WTC11 (cell line): ENCODE results near the gene ASTN1. TPM values are rescaled to one million over a fixed set of nuclear protein-coding genes. Genes with fewer than 3 reads are reported as not detected.

Source experiments
- ATAC-seq: fragments of 200-7000 bp; cut with Tn5 transposase; 2 replicates; pipeline ENCODE4 v1.10.0; 2021; ENCODE audit warnings: mild to moderate bottlenecking, moderate library complexity
- CTCF ChIA-PET: fragments of 300-600 bp; sonication (Branson Sonifier 250); formaldehyde crosslinking; loops from one replicate; lab custom pipeline; 2021; ENCODE audit warnings: antibody characterized with exemption; lab: Charles Lee
- POLR2A ChIA-PET: fragments of 350-600 bp; sonication (Branson Sonifier 250); formaldehyde crosslinking; loops from one replicate; lab custom pipeline; 2021; ENCODE audit warnings: antibody characterized with exemption; lab: Charles Lee
- DNase-seq: peaks from one replicate; pipeline ENCODE4 v3.0.0; 2021; ENCODE audit warnings: low spot score
- H3K27ac Mint-ChIP-seq: 2 replicates; pipeline ENCODE4 v1.8.0; 2021; ENCODE audit warnings: mixed read lengths
- H3K27me3 Mint-ChIP-seq: 2 replicates; pipeline ENCODE4 v1.8.0; 2021; ENCODE audit warnings: low read depth, mild to moderate bottlenecking, moderate library complexity, mixed read lengths
- H3K36me3 Mint-ChIP-seq: 2 replicates; pipeline ENCODE4 v1.8.0; 2021; ENCODE audit warnings: mixed read lengths
- H3K4me1 Mint-ChIP-seq: 2 replicates; pipeline ENCODE4 v1.8.0; 2022; ENCODE audit warnings: mixed read lengths
- H3K4me3 Mint-ChIP-seq: 2 replicates; pipeline ENCODE4 v1.8.0; 2021; ENCODE audit warnings: mild to moderate bottlenecking, moderate library complexity, mixed read lengths
- H3K9me3 Mint-ChIP-seq: 2 replicates; pipeline ENCODE4 v1.8.0; 2021; ENCODE audit warnings: mixed read lengths
- CREB1 ChIP-seq: sonication (generic); formaldehyde crosslinking; IDR thresholded peaks from 2 replicates; pipeline ENCODE4 v1.8.0; 2023; ENCODE audit warnings: mild to moderate bottlenecking, missing genetic modification reagents
- ESRRA ChIP-seq: sonication (generic); formaldehyde crosslinking; IDR thresholded peaks from 2 replicates; pipeline ENCODE4 v1.8.1; 2022; ENCODE audit warnings: mild to moderate bottlenecking, missing genetic modification reagents, borderline replicate concordance
- ETV6 ChIP-seq: sonication (generic); formaldehyde crosslinking; IDR thresholded peaks from 2 replicates; pipeline ENCODE4 v1.8.1; 2022; ENCODE audit warnings: mild to moderate bottlenecking, missing genetic modification reagents
- FOXP1 ChIP-seq: sonication (generic); formaldehyde crosslinking; IDR thresholded peaks from 2 replicates; pipeline ENCODE4 v1.8.0; 2022; ENCODE audit warnings: missing genetic modification reagents, mild to moderate bottlenecking, moderate library complexity, borderline replicate concordance
- GRHL2 ChIP-seq: fragments of 250-450 bp; sonication (Bioruptor Pico); IDR thresholded peaks from 2 replicates; pipeline ENCODE4 v1.8.0; 2022; ENCODE audit warnings: mild to moderate bottlenecking, moderate library complexity; ENCODE audit not compliant: insufficient replicate concordance, severe bottlenecking
- HMGA2 ChIP-seq: fragments of 250-450 bp; sonication (Bioruptor Pico); IDR thresholded peaks from 2 replicates; pipeline ENCODE4 v1.4.0; 2021; ENCODE audit warnings: mild to moderate bottlenecking, moderate library complexity
- NFE2L1 ChIP-seq: sonication (generic); formaldehyde crosslinking; IDR thresholded peaks from 2 replicates; pipeline ENCODE4 v1.8.1; 2023; ENCODE audit warnings: missing genetic modification reagents
- NR2C2 ChIP-seq: sonication (generic); formaldehyde crosslinking; IDR thresholded peaks from 2 replicates; pipeline ENCODE4 v1.8.0; 2022; ENCODE audit warnings: mild to moderate bottlenecking, missing genetic modification reagents
- RORB ChIP-seq: fragments of 250-450 bp; sonication (Bioruptor Pico); IDR thresholded peaks from 2 replicates; pipeline ENCODE4 v1.9.0; 2021; ENCODE audit warnings: mild to moderate bottlenecking
- SMAD3 ChIP-seq: sonication (generic); formaldehyde crosslinking; IDR thresholded peaks from 2 replicates; pipeline ENCODE4 v1.8.0; 2022; ENCODE audit warnings: missing genetic modification reagents, mild to moderate bottlenecking, borderline replicate concordance
- ZNF121 ChIP-seq: sonication (generic); formaldehyde crosslinking; IDR thresholded peaks from 2 replicates; pipeline ENCODE4 v1.8.0; 2023; ENCODE audit warnings: missing genetic modification reagents
- ZNF263 ChIP-seq: sonication (generic); formaldehyde crosslinking; IDR thresholded peaks from 2 replicates; pipeline ENCODE4 v1.8.1; 2022; ENCODE audit warnings: low read depth, mild to moderate bottlenecking, moderate library complexity, missing genetic modification reagents
- ZNF423 ChIP-seq: fragments of 250-450 bp; sonication (Bioruptor Pico); IDR thresholded peaks from 2 replicates; pipeline ENCODE4 v2.1.2; 2022; ENCODE audit warnings: mild to moderate bottlenecking, moderate library complexity
- total RNA-seq: library from RNA; stranded (reverse); gene quantifications from 3 replicates; pipeline ENCODE4 v1.2.3, GENCODE V29; 2021
- TF ChIP-seq, protein P1 (sequence below): fragments of 250-450 bp; sonication (Bioruptor Pico); IDR thresholded peaks from 2 replicates; pipeline ENCODE4 v1.9.0; 2021; ENCODE audit warnings: mild to moderate bottlenecking
- TF ChIP-seq, protein P2 (sequence below): fragments of 200-600 bp; IDR thresholded peaks from 2 replicates; pipeline ENCODE4 v1.8.0; 2022; ENCODE audit warnings: antibody characterized with exemption
- TF ChIP-seq, protein P3 (sequence below): sonication (generic); formaldehyde crosslinking; IDR thresholded peaks from 2 replicates; pipeline ENCODE4 v1.8.0; 2023; ENCODE audit warnings: missing genetic modification reagents
- TF ChIP-seq, protein P4 (sequence below): fragments of 250-450 bp; sonication (Bioruptor Pico); conservative IDR thresholded peaks from 2 replicates; pipeline ENCODE4 v1.9.0; 2021; ENCODE audit warnings: mild to moderate bottlenecking
- TF ChIP-seq, protein P5 (sequence below): sonication (generic); formaldehyde crosslinking; IDR thresholded peaks from 2 replicates; pipeline ENCODE4 v1.8.0; 2022; ENCODE audit warnings: mild to moderate bottlenecking, missing genetic modification reagents
- TF ChIP-seq, protein P6 (sequence below): sonication (generic); formaldehyde crosslinking; IDR thresholded peaks from 2 replicates; pipeline ENCODE4 v1.8.1; 2022; ENCODE audit warnings: low read depth, missing genetic modification reagents, borderline replicate concordance
- TF ChIP-seq, protein P7 (sequence below): fragments of 250-450 bp; sonication (Bioruptor Pico); IDR thresholded peaks from 2 replicates; pipeline ENCODE4 v2.1.2; 2022; ENCODE audit warnings: mild to moderate bottlenecking, moderate library complexity
- TF ChIP-seq, protein P8 (sequence below): sonication (generic); formaldehyde crosslinking; IDR thresholded peaks from 2 replicates; pipeline ENCODE4 v1.8.0; 2022; ENCODE audit warnings: mild to moderate bottlenecking, missing genetic modification reagents

The ASTN1 gene
- total RNA-seq, 1 experiment from 2014 or later = 3.4 TPM

DNA sequence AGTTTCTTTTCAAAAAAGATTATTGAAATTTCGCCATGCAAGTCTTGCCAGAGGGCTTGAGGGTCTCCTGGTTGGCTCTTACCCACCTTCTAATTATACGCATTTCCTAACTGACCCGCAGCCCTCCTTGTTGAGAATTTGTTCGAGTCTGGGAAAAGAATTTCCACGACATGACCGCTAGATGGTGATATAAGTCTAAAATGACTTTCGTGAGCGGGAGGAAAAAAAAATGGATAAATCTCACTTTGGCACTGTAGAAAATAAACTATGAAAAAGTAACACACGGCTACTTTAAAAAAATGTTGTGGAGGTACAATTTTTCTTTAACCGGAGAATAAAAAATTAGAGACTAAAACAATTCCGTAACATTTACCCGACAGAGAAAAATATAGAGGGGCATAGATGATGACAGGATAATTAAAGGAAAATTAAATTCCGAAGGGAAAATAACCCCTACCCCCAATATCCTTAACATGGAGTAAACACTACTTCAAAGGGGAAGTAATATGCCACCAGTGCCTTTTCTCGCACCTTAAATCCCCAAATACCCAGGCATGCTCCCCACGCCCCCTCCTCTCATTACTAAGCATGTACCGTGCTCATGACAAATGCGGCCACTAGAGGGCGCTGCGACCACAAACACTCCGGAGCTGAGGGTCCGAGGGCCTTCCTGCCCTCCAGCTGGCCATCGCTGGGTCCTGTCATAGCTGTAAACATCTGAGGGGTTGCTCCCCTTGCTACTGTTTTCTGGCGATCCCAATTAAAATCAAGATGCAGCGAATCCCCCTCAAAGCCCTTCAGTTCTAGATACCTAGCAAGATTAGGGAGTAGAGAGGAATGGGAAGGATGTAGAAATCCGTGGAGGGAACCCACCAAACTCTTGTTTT, 266.9 kb downstream of the ASTN1 start:
- POLR2A ChIA-PET = interaction anchor here (0.7 kb wide), 1 partner anchor 273 kb away, joined by 6 read pairs; no protein-coding TSS in a partner anchor
- no peaks in the 10 kb centered on the region for H3K27me3 Mint-ChIP-seq
- DNase-seq = peak; percentile 92
- H3K27ac Mint-ChIP-seq = no peak overlapping the region; the same call in 1 of the 2 replicates
- no peaks in the 10 kb centered on the region for H3K9me3 Mint-ChIP-seq
- H3K36me3 Mint-ChIP-seq = no peaks in the 10 kb centered on the region
- peak overlapping the region; percentile 79 for H3K4me3 Mint-ChIP-seq
- CTCF ChIA-PET = interaction anchor here (0.6 to 3.7 kb wide), 65 partner anchors 8 to 1050 kb away, joined by 3 to 74 read pairs (median 4); partner anchors contain the start of genes ASTN1 and BRINP2
- peaks cover 14% of the 10 kb centered on the region for H3K4me1 Mint-ChIP-seq
- TF ChIP-seq, protein P1, sequence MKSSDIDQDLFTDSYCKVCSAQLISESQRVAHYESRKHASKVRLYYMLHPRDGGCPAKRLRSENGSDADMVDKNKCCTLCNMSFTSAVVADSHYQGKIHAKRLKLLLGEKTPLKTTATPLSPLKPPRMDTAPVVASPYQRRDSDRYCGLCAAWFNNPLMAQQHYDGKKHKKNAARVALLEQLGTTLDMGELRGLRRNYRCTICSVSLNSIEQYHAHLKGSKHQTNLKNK (CRISPR knock-in tag) = no peak
- TF ChIP-seq ZNF423 (CRISPR knock-in tag) (no peak), ETV6 (CRISPR knock-in tag) (0 out of 2 replicates have a peak, but pooled peaks have one; percentile 34)
- TF ChIP-seq, protein P2, sequence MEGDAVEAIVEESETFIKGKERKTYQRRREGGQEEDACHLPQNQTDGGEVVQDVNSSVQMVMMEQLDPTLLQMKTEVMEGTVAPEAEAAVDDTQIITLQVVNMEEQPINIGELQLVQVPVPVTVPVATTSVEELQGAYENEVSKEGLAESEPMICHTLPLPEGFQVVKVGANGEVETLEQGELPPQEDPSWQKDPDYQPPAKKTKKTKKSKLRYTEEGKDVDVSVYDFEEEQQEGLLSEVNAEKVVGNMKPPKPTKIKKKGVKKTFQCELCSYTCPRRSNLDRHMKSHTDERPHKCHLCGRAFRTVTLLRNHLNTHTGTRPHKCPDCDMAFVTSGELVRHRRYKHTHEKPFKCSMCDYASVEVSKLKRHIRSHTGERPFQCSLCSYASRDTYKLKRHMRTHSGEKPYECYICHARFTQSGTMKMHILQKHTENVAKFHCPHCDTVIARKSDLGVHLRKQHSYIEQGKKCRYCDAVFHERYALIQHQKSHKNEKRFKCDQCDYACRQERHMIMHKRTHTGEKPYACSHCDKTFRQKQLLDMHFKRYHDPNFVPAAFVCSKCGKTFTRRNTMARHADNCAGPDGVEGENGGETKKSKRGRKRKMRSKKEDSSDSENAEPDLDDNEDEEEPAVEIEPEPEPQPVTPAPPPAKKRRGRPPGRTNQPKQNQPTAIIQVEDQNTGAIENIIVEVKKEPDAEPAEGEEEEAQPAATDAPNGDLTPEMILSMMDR = peak; percentile 96
- peak; percentile 97 for ATAC-seq

DNA sequence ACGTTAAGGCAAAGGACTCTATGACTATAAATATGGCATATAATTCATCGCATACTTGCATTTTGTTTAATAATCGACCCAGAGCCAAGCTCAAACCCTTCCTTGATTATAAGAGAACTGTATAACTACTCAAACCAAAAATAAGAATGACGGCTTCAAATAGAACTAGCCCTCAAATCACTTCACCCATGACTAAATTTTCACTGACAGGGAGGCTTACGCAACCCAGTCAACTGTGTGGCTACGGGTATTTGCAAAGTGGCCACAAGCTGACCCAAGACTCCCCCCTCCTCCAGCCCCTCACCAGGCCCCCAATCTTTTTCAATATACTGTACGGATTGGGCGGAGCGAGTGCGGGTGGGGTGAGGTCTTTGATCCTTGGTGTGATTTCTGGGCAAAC, 268.3 kb downstream of the ASTN1 start:
- Mint-ChIP-seq H3K27ac (no peak overlapping the region), H3K4me1 (peaks cover 14% of the 10 kb centered on the region), H3K27me3 (no peaks in the 10 kb centered on the region), H3K9me3 (no peaks in the 10 kb centered on the region), H3K4me3 (no peak overlapping the region), H3K36me3 (no peaks in the 10 kb centered on the region)
- DNase-seq (no peak), ATAC-seq (no peak)
- POLR2A ChIA-PET = no interaction called here
- CTCF ChIA-PET = interaction anchor here (0.8 to 3.7 kb wide), 7 partner anchors 8 to 285 kb away, joined by 3 to 74 read pairs (median 3); no protein-coding TSS in a partner anchor
- TF ChIP-seq SMAD3 (CRISPR knock-in tag) (no peak), RORB (CRISPR knock-in tag) (no peak), ESRRA (no peak), HMGA2 (no peak), ZNF121 (no peak), CREB1 (CRISPR knock-in tag) (no peak), GRHL2 (CRISPR knock-in tag) (no peak), ETV6 (CRISPR knock-in tag) (no peak), NFE2L1 (no peak), ZNF263 (CRISPR knock-in tag) (no peak), ZNF423 (CRISPR knock-in tag) (no peak), FOXP1 (no peak), NR2C2 (CRISPR knock-in tag) (no peak)
- TF ChIP-seq, protein P3, sequence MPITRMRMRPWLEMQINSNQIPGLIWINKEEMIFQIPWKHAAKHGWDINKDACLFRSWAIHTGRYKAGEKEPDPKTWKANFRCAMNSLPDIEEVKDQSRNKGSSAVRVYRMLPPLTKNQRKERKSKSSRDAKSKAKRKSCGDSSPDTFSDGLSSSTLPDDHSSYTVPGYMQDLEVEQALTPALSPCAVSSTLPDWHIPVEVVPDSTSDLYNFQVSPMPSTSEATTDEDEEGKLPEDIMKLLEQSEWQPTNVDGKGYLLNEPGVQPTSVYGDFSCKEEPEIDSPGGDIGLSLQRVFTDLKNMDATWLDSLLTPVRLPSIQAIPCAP (CRISPR knock-in tag) = no peak
- TF ChIP-seq, protein P4, sequence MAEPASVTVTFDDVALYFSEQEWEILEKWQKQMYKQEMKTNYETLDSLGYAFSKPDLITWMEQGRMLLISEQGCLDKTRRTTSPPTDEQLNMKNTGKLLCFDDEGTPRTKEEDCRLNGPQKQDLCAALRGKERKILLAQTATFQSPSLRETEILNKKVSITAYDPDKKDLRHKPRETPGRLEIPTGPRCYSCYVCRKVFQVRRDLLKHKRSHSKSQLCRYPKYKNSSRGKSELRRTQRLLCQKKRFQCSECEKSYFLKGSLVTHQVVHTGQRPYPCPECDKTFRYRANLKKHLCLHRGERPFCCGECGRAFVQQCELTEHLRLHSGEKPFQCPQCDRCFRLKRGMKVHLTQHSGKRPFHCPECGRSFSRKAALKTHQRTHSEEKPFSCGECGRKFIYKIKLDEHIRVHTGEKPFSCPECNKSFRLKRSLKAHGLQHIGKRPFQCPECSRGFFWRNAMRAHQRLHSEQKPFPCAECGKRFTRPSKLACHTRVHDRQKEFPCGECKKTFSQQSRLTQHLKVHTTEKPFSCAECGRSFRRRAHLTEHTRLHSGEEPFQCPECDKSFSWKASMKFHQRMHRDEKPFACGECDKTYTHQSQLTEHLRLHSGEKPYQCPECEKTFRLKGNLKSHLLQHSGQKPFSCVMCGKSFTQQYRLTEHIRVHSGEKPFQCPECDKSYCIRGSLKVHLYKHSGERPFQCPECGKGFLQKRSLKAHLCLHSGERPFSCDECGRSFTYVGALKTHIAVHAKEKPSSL (CRISPR knock-in tag) = no peak
- TF ChIP-seq, protein P5, sequence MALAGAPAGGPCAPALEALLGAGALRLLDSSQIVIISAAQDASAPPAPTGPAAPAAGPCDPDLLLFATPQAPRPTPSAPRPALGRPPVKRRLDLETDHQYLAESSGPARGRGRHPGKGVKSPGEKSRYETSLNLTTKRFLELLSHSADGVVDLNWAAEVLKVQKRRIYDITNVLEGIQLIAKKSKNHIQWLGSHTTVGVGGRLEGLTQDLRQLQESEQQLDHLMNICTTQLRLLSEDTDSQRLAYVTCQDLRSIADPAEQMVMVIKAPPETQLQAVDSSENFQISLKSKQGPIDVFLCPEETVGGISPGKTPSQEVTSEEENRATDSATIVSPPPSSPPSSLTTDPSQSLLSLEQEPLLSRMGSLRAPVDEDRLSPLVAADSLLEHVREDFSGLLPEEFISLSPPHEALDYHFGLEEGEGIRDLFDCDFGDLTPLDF (CRISPR knock-in tag) = no peak
- TF ChIP-seq, protein P6, sequence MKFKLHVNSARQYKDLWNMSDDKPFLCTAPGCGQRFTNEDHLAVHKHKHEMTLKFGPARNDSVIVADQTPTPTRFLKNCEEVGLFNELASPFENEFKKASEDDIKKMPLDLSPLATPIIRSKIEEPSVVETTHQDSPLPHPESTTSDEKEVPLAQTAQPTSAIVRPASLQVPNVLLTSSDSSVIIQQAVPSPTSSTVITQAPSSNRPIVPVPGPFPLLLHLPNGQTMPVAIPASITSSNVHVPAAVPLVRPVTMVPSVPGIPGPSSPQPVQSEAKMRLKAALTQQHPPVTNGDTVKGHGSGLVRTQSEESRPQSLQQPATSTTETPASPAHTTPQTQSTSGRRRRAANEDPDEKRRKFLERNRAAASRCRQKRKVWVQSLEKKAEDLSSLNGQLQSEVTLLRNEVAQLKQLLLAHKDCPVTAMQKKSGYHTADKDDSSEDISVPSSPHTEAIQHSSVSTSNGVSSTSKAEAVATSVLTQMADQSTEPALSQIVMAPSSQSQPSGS (CRISPR knock-in tag) = no peak
- TF ChIP-seq, protein P7, sequence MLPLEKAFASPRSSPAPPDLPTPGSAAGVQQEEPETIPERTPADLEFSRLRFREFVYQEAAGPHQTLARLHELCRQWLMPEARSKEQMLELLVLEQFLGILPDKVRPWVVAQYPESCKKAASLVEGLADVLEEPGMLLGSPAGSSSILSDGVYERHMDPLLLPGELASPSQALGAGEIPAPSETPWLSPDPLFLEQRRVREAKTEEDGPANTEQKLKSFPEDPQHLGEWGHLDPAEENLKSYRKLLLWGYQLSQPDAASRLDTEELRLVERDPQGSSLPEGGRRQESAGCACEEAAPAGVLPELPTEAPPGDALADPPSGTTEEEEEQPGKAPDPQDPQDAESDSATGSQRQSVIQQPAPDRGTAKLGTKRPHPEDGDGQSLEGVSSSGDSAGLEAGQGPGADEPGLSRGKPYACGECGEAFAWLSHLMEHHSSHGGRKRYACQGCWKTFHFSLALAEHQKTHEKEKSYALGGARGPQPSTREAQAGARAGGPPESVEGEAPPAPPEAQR (CRISPR knock-in tag) = no peak
- TF ChIP-seq, protein P8, sequence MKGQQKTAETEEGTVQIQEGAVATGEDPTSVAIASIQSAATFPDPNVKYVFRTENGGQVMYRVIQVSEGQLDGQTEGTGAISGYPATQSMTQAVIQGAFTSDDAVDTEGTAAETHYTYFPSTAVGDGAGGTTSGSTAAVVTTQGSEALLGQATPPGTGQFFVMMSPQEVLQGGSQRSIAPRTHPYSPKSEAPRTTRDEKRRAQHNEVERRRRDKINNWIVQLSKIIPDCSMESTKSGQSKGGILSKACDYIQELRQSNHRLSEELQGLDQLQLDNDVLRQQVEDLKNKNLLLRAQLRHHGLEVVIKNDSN (CRISPR knock-in tag) = no peak
